Suprapubic skin (tissue), 3 donors: ENCODE results near the gene OR6A2.

Source experiments
- CTCF ChIP-seq, 2 donors: fragments of 200-600 bp in 1 of 2; fragments of 450-650 bp in 1 of 2; sonication (generic) in 1 of 2; IDR thresholded peaks; one replicate each; pipeline ENCODE4 v1.5.1; 2016 to 2019; ENCODE audit warnings: antibody characterized with exemption in 2 of 2, mild to moderate bottlenecking in 1 of 2, moderate library complexity in 1 of 2
- POLR2A ChIP-seq, 2 donors: fragments of 450-650 bp; IDR thresholded peaks; one replicate each; pipeline ENCODE4 v1.6.1; 2017; ENCODE audit warnings: antibody characterized with exemption in 2 of 2, mild to moderate bottlenecking in 2 of 2, moderate library complexity in 2 of 2

DNA sequence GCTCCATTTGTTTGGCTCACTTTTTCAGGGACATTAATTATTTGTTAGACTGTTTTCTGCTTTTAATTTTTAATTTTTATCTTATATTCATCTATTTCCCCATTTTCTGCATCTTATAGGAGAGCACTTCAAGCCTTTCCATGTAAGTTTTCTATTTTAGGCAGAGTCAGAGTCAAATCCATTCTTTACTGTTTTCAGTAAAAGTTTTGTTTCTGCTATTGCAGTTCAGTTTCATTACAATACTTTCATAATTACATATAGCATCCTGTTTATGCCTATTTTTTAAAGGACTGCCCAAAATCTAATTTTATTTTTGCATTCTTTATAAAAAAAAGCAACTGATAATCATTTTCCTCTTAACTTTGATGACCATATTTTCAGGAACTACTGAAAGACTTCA is 42.2 kb upstream of the OR6A2 start:
- TF ChIP-seq CTCF (IDR thresholded peaks at IDR 0.05) (no peak), POLR2A (IDR thresholded peaks at IDR 0.05) (no peak)
